Heart right ventricle (tissue), 16 donors: ENCODE data around the gene KCNG3. TPM values are rescaled to one million over a fixed set of nuclear protein-coding genes. Genes with fewer than 3 reads are reported as not detected.

ENCODE experiments used
- ATAC-seq, 8 donors: fragments of 200-7000 bp; cut with Tn5 transposase; one replicate each; pipeline ENCODE4 v1.9.1; 2020; ENCODE audit warnings: mild to moderate bottlenecking in 8 of 8, moderate library complexity in 8 of 8, moderate number of reproducible peaks in 1 of 8
- DNase-seq, 2 donors: peaks; one replicate each; pipeline ENCODE4 v3.0.0-alpha.2; 2020
- H3K27ac ChIP-seq, 10 donors: fragments of 200-600 bp; sonication (generic) in 2 of 10; one replicate each; pipeline versions ENCODE4 v1.5.0 to v1.8.0; 2020 to 2022; ENCODE audit warnings: mild to moderate bottlenecking in 3 of 10
- H3K27me3 ChIP-seq, 7 donors: fragments of 200-600 bp; one replicate each; pipeline ENCODE4 v1.8.0; 2021 to 2022; ENCODE audit warnings: mild to moderate bottlenecking in 2 of 7
- H3K36me3 ChIP-seq, 9 donors: fragments of 200-600 bp; sonication (generic) in 1 of 9; one replicate each; pipeline versions ENCODE4 v1.5.0 to v1.8.0; 2020 to 2022; ENCODE audit warnings: mild to moderate bottlenecking in 2 of 9
- H3K4me1 ChIP-seq, 9 donors: fragments of 200-600 bp; sonication (generic) in 1 of 9; one replicate each; pipeline versions ENCODE4 v1.5.0 to v1.8.0; 2020 to 2022; ENCODE audit warnings: mild to moderate bottlenecking in 4 of 9
- H3K4me3 ChIP-seq, 10 donors: fragments of 200-600 bp; sonication (generic) in 2 of 10; one replicate each; pipeline versions ENCODE4 v1.5.0 to v1.8.0; 2020 to 2022; ENCODE audit warnings: mild to moderate bottlenecking in 7 of 10, moderate library complexity in 2 of 10
- H3K9me3 ChIP-seq, 11 donors: fragments of 200-600 bp in 10 of 11; sonication (generic) in 2 of 11; one replicate each; pipeline versions ENCODE4 v1.5.0 to v1.8.0; 2013 to 2022; ENCODE audit warnings: mild to moderate bottlenecking in 2 of 11, control low read depth in 1 of 11, moderate library complexity in 1 of 11
- CTCF ChIP-seq, 9 donors: fragments of 200-600 bp; sonication (generic) in 2 of 9; IDR thresholded peaks; one replicate each; pipeline versions ENCODE4 v1.5.0 to v1.8.0; 2021 to 2022; ENCODE audit warnings: antibody characterized with exemption in 9 of 9, mild to moderate bottlenecking in 5 of 9, moderate library complexity in 1 of 9
- WGBS, 2 donors: extraction: QIAGEN DNeasy Blood & Tissue Kit; methylation state at CpG; one replicate each; pipeline ENCODE4 v1.1.7; 2013; ENCODE audit warnings: inconsistent platforms in 1 of 2; 5-methylcytosine and 5-hydroxymethylcytosine counted together
- intact Hi-C, 10 donors: fragments of 100-400 bp; cut with DNase I; formaldehyde crosslinking; loops; one replicate each; pipeline versions ENCODE4 v1.11.1 to v1.14.2; 2022
- polyA plus RNA-seq, 2 donors: library from polyadenylated mRNA; stranded (reverse); fragments of 200-250 nt; gene quantifications; one replicate each; pipeline ENCODE4 v1.2.3, GENCODE V29; 2013
- total RNA-seq, 10 donors: library from RNA; stranded (reverse); fragmentation: NEBNext Ultra II Directional in 3 of 10; extraction: Animal tissue kit (Norgen Biotek cat#: 25700) in 3 of 10; gene quantifications; one replicate each; pipeline versions ENCODE4 v1.2.1 to v1.2.4, GENCODE V29; 2021 to 2023
- donor health status: Arrhythmogenic right ventricular cardiomyopathy.
- donor health status: ischemic (EF 13 %, LVEDD 7.1; RV severe dilation, severe dysfunction).
- donor health status: healthy with polysubstance abuse.
- donor health status: DM: no; HTN: yes; CAD: no.
- donor health status: DM: no; HTN: no; CAD: no.
- donor health status: ischemic (EF 25% LVEDD 6.9; RV normal size, moderate dysfunction).
- donor health status: ischemic (EF 25% LVEDD 5.7; RV mildly dilated, moderate dysfunction).
- donor health status: healthy.
- donor health status: DM: yes; HTN: yes; CAD: no.
- donor health status: Ischemic cardiomyopathy.
- donor health status: ischemic (EF 35%, LVEDD 5.7; RV mildly dilated, moderate dysfunction).
- donor health status: nonischemic (EF 11% LVEDD 7.7; RV severe dilation, severe dysfunction).
- donor health status: DM: yes; HTN: yes; CAD: no.
- donor health status: PGD.
- donor health status: ischemic (EF 29% LVEDD 5.4; RV normal size, mild dysfunction).
- donor health status: nonischemic (EF 23%, LVEDD 6.1; RV moderate dilation, normal function).

KCNG3 gene
- total and polyA plus RNA-seq, 12 donors, result not detected

GRCh38 chr2:42435628-42436027 lies 58.2 kb downstream of the KCNG3 start:
- intact Hi-C loops, result no loop called here
- 46 to 61% methylated on average over 2 of the region's 2 CpGs for WGBS, 2 donors
- peaks cover 0 to 16% (median 4%) of the 10 kb centered on the region in 7 donors for H3K27me3 ChIP-seq
- H3K4me3 ChIP-seq, result no peak overlapping the region
- H3K27ac ChIP-seq, result no peak overlapping the region
- H3K36me3 ChIP-seq, result no peaks in the 10 kb centered on the region
- H3K9me3 ChIP-seq, result no peaks in the 10 kb centered on the region
- DNase-seq (no peak), ATAC-seq (no peak)
- TF ChIP-seq CTCF (IDR thresholded peaks at IDR 0.05), result no peak
- no peaks in the 10 kb centered on the region for H3K4me1 ChIP-seq

- 96 to 97% methylated on average over 4 of the region's 4 CpGs for WGBS, 2 donors
- intact Hi-C loops, result no loop called here
- no peak for ATAC-seq
These were observed 63.6 kb downstream of the KCNG3 start for GRCh38 chr2:42430188-42430587.

GRCh38 chr2:42429352-42429751 lies 64.4 kb downstream of the KCNG3 start:
- Histone ChIP-seq H3K27ac (no peak overlapping the region), H3K36me3 (no peaks in the 10 kb centered on the region), H3K9me3 (no peaks in the 10 kb centered on the region), H3K27me3 (no peaks in the 10 kb centered on the region), H3K4me3 (no peak overlapping the region), H3K4me1 (no peaks in the 10 kb centered on the region)
- ATAC-seq (no peak), DNase-seq (no peak)
- 88 to 90% methylated on average over 2 of the region's 2 CpGs for WGBS, 2 donors
- intact Hi-C loops, result no loop called here
- no peak for TF ChIP-seq CTCF (IDR thresholded peaks at IDR 0.05)

More at GRCh38 chr2:42430188-42430587, 63.6 kb downstream of the KCNG3 start:
- Histone ChIP-seq H3K36me3 (no peaks in the 10 kb centered on the region), H3K4me3 (no peak overlapping the region), H3K9me3 (no peaks in the 10 kb centered on the region), H3K27me3 (peaks cover 0 to 5% (median 0%) of the 10 kb centered on the region in 7 donors), H3K4me1 (no peaks in the 10 kb centered on the region), H3K27ac (no peak overlapping the region)
- DNase-seq, result no peak
- no peak for TF ChIP-seq CTCF (IDR thresholded peaks at IDR 0.05)

- H3K36me3 ChIP-seq, result no peaks in the 10 kb centered on the region
- H3K27ac ChIP-seq, result no peak overlapping the region
- ATAC-seq (no peak), DNase-seq (no peak)
- intact Hi-C loops, result no loop called here
- peaks cover 0 to 8% (median 0%) of the 10 kb centered on the region in 7 donors for H3K27me3 ChIP-seq
- WGBS, 2 donors, result 87 to 88% methylated on average over 3 of the region's 3 CpGs
- H3K4me1 ChIP-seq, result peaks cover 0 to 8% (median 0%) of the 10 kb centered on the region in 9 donors
- no peaks in the 10 kb centered on the region for H3K9me3 ChIP-seq
- TF ChIP-seq CTCF (IDR thresholded peaks at IDR 0.05), result no peak
- no peak overlapping the region for H3K4me3 ChIP-seq
These were observed 68.1 kb downstream of the KCNG3 start for GRCh38 chr2:42425697-42426096.
